CD14-positive monocyte (primary cell): ENCODE results near the gene ECI2. TPM values are rescaled to one million over a fixed set of nuclear protein-coding genes. Genes with fewer than 3 reads are reported as not detected.

Source experiments
- DNase-seq, 3 donors: peaks; one replicate each; pipeline ENCODE4 v3.0.0-alpha.2; 2011 to 2022
- H2AFZ ChIP-seq: 2 replicates; pipeline ENCODE4 v1.6.0; 2012; ENCODE audit warnings: mild to moderate bottlenecking, low read depth, low read length, inconsistent platforms; ENCODE audit not compliant: insufficient read depth, poor library complexity, severe bottlenecking
- H3K27ac ChIP-seq, 2 donors: 1 replicate in 1 of 2; 2 replicates in 1 of 2; pipeline ENCODE4 v1.5.1; 2012 to 2013; ENCODE audit warnings: low read length in 2 of 2, control low read depth in 1 of 2, inconsistent platforms in 1 of 2, low read depth in 1 of 2, mild to moderate bottlenecking in 1 of 2
- H3K27me3 ChIP-seq, 2 donors: one replicate each; pipeline versions ENCODE4 v1.6.0 to v1.6.1; 2011 to 2013; ENCODE audit warnings: low read length in 2 of 2; ENCODE audit not compliant: control insufficient read depth in 2 of 2, insufficient read depth in 2 of 2
- H3K36me3 ChIP-seq, 2 donors: replicated peaks in 1 of 2; 1 replicate in 1 of 2; 2 replicates in 1 of 2; pipeline versions ENCODE4 v1.5.1 to v1.6.1; 2012 to 2013; ENCODE audit warnings: low read length in 2 of 2, control low read depth in 1 of 2, inconsistent platforms in 1 of 2, mild to moderate bottlenecking in 1 of 2; ENCODE audit not compliant: insufficient read depth in 2 of 2, control insufficient read depth in 1 of 2
- H3K4me1 ChIP-seq, 2 donors: 1 replicate in 1 of 2; 2 replicates in 1 of 2; pipeline versions ENCODE4 v1.5.1 to v1.6.1; 2012 to 2013; ENCODE audit warnings: low read length in 2 of 2, control low read depth in 1 of 2, inconsistent platforms in 1 of 2, mild to moderate bottlenecking in 1 of 2, moderate library complexity in 1 of 2; ENCODE audit not compliant: insufficient read depth in 2 of 2, control insufficient read depth in 1 of 2
- H3K4me2 ChIP-seq: replicated peaks from 2 replicates; pipeline ENCODE3; 2012; ENCODE audit warnings: low read length, moderate library complexity, mild to moderate bottlenecking; ENCODE audit not compliant: poor library complexity, severe bottlenecking; ENCODE audit errors: extremely low read depth
- H3K4me3 ChIP-seq, 3 experiments: fragments of 200-600 bp in 1 of 3; sonication (generic) in 1 of 3; replicated peaks in 1 of 3; 1 replicate in 2 of 3; 2 replicates in 1 of 3; pipeline ENCODE4 v1.5.1; 2011 to 2013; ENCODE audit warnings: low read length in 3 of 3, mild to moderate bottlenecking in 3 of 3, control low read depth in 2 of 3, low read depth in 2 of 3, inconsistent platforms in 1 of 3, moderate library complexity in 1 of 3
- H3K79me2 ChIP-seq: 2 replicates; pipeline ENCODE4 v1.6.0; 2012; ENCODE audit warnings: mild to moderate bottlenecking, control low read depth, inconsistent platforms, low read length, moderate library complexity; ENCODE audit not compliant: insufficient read depth
- H3K9ac ChIP-seq: 2 replicates; pipeline ENCODE4 v1.6.0; 2017; ENCODE audit warnings: low read length, mild to moderate bottlenecking; ENCODE audit not compliant: insufficient read depth, poor library complexity, severe bottlenecking
- H3K9me3 ChIP-seq, 2 donors: replicated peaks in 1 of 2; 1 replicate in 1 of 2; 2 replicates in 1 of 2; pipeline versions ENCODE4 v1.5.1 to v1.6.1; 2012 to 2013; ENCODE audit warnings: low read length in 2 of 2, control low read depth in 1 of 2; ENCODE audit not compliant: control insufficient read depth in 1 of 2, insufficient read depth in 1 of 2
- H4K20me1 ChIP-seq: 2 replicates; pipeline ENCODE4 v1.6.0; 2012; ENCODE audit warnings: mild to moderate bottlenecking, low read length, control low read depth, moderate library complexity; ENCODE audit not compliant: insufficient read depth
- H3K27ac Mint-ChIP-seq, 7 donors: one replicate each; pipeline ENCODE4 v1.8.0; 2020; ENCODE audit warnings: mild to moderate bottlenecking in 7 of 7, mixed read lengths in 7 of 7, moderate library complexity in 6 of 7, inconsistent platforms in 2 of 7
- H3K27me3 Mint-ChIP-seq, 3 donors: one replicate each; pipeline ENCODE4 v1.8.0; 2021 to 2022; ENCODE audit warnings: low read depth in 3 of 3, mild to moderate bottlenecking in 3 of 3, mixed read lengths in 3 of 3, moderate library complexity in 3 of 3, inconsistent platforms in 1 of 3
- H3K36me3 Mint-ChIP-seq, 2 donors: one replicate each; pipeline ENCODE4 v1.8.0; 2020; ENCODE audit warnings: mixed read lengths in 2 of 2, inconsistent platforms in 1 of 2, mild to moderate bottlenecking in 1 of 2
- H3K4me1 Mint-ChIP-seq: one replicate; pipeline ENCODE4 v1.8.0; 2020; ENCODE audit warnings: mild to moderate bottlenecking, mixed read lengths
- H3K4me3 Mint-ChIP-seq, 2 donors: one replicate each; pipeline ENCODE4 v1.8.0; 2020; ENCODE audit warnings: mild to moderate bottlenecking in 2 of 2, mixed read lengths in 2 of 2, moderate library complexity in 1 of 2
- H3K9me3 Mint-ChIP-seq, 7 donors: one replicate each; pipeline ENCODE4 v1.8.0; 2020 to 2022; ENCODE audit warnings: mixed read lengths in 7 of 7, mild to moderate bottlenecking in 6 of 7, moderate library complexity in 6 of 7, inconsistent platforms in 2 of 7
- CTCF ChIP-seq: fragments of 200-600 bp; IDR thresholded peaks from one replicate; pipeline ENCODE4 v1.8.0; 2022; ENCODE audit warnings: antibody characterized with exemption, mild to moderate bottlenecking
- WGBS: methylation state at CpG from one replicate; pipeline ENCODE4 v1.1.5; 2013; ENCODE audit warnings: missing lambda C conversion rate; ENCODE audit not compliant: insufficient coverage; 5-methylcytosine and 5-hydroxymethylcytosine counted together
- intact Hi-C, 2 donors: fragments of 100-400 bp; cut with micrococcal nuclease; formaldehyde crosslinking; loops; one replicate each; pipeline versions ENCODE4 v1.15.0 to v1.15.1; 2023
- polyA plus RNA-seq, 3 donors: library from polyadenylated mRNA; depleted of rRNA in 1 of 3; unstranded in 2 of 3; stranded (reverse) in 1 of 3; fragments of 300-500 nt in 2 of 3; fragments of >200 nt in 1 of 3; fragmentation: Illumina TruSeq in 2 of 3; gene quantifications; 1 replicate in 2 of 3; 2 replicates in 1 of 3; pipeline ENCODE4 v1.2.3, GENCODE V29; 2012 to 2021

Gene ECI2
- polyA plus RNA-seq, 3 donors = 9.2 to 45.9 (median 44.5) TPM

- no peaks in the 10 kb centered on the region for H4K20me1 ChIP-seq
- Mint-ChIP-seq H3K36me3 (no peaks in the 10 kb centered on the region), H3K9me3 (peaks cover 0 to 4% (median 3%) of the 10 kb centered on the region in 7 donors), H3K4me1 (no peaks in the 10 kb centered on the region), H3K27me3 (peaks cover 7 to 17% (median 12%) of the 10 kb centered on the region in 3 donors), H3K27ac (no peak overlapping the region), H3K4me3 (no peak overlapping the region)
- DNase-seq = no peak
- H2AFZ ChIP-seq = no peak overlapping the region
- H3K9ac ChIP-seq = no peak overlapping the region
- WGBS = 100% methylated on average over 1 of the region's 6 CpGs
- H3K4me2 ChIP-seq = no peak overlapping the region
- no peaks in the 10 kb centered on the region for H3K4me1 ChIP-seq
- H3K4me3 ChIP-seq = no peak overlapping the region
- peaks cover 3 to 10% of the 10 kb centered on the region in 2 donors for H3K27me3 ChIP-seq
- no peaks in the 10 kb centered on the region for H3K79me2 ChIP-seq
- H3K9me3 ChIP-seq = no peaks in the 10 kb centered on the region
- no peaks in the 10 kb centered on the region for H3K36me3 ChIP-seq
- intact Hi-C loops = no loop called here
- H3K27ac ChIP-seq = no peak overlapping the region
- TF ChIP-seq CTCF = no peak
Observed at GRCh38 chr6:4074478-4075235, 60.7 kb downstream of the ECI2 start.

GRCh38 chr6:4071330-4071729, 64.0 kb downstream of the ECI2 start:
- Histone ChIP-seq H3K4me3 (no peak overlapping the region), H3K36me3 (no peaks in the 10 kb centered on the region), H3K4me2 (no peak overlapping the region), H2AFZ (no peak overlapping the region), H3K9ac (no peak overlapping the region), H3K4me1 (no peaks in the 10 kb centered on the region), H3K27me3 (no peaks in the 10 kb centered on the region), H3K79me2 (no peaks in the 10 kb centered on the region), H4K20me1 (no peaks in the 10 kb centered on the region), H3K27ac (no peak overlapping the region), H3K9me3 (no peaks in the 10 kb centered on the region)
- Mint-ChIP-seq H3K4me1 (no peaks in the 10 kb centered on the region), H3K27me3 (no peaks in the 10 kb centered on the region), H3K4me3 (no peak overlapping the region), H3K27ac (no peak overlapping the region), H3K36me3 (no peaks in the 10 kb centered on the region), H3K9me3 (no peaks in the 10 kb centered on the region)
- TF ChIP-seq CTCF = no peak
- 82% methylated on average over 4 of the region's 4 CpGs for WGBS
- DNase-seq = no peak
- intact Hi-C loops = no loop called here
